Activated CD8-positive, alpha-beta memory T cell treated with anti-CD3 and anti-CD28 coated beads for 48 hours (primary cell): Measurements from ENCODE around the gene RRP12.
A peak's percentile ranks its signal among the peaks of the same experiment; 100 is the strongest.

Experiments used
- DNase-seq, 3 experiments: peaks; one replicate each; pipeline ENCODE4 v3.0.0-alpha.2; 2020; ENCODE audit warnings: low read depth in 2 of 3, low spot score in 2 of 3

RRP12 gene

GRCh38 chr10:97336006-97336405 is 65.1 kb downstream of the RRP12 start:
- no peak for DNase-seq

GRCh38 chr10:97335188-97335619 is 65.9 kb downstream of the RRP12 start:
- DNase-seq = no peak

GRCh38 chr10:97334370-97335175 is 66.6 kb downstream of the RRP12 start, which contains the start of gene FRAT2:
Gene FRAT2 (minus strand): TSS chr10:97334729. CDS start chr10:97334572, 157 bp downstream.
- DNase-seq = peak; percentile 74 to 86 (median 77)

GRCh38 chr10:97333601-97334369 is 67.4 kb downstream of the RRP12 start:
- DNase-seq = peak in 1 of 3 experiments; percentile 20

GRCh38 chr10:97333351-97333600 is 67.9 kb downstream of the RRP12 start:
- no peak for DNase-seq

GRCh38 chr10:97332591-97333350 is 68.4 kb downstream of the RRP12 start:
- no peak for DNase-seq

- no peak for DNase-seq
Observed at GRCh38 chr10:97331153-97331703, 69.9 kb downstream of the RRP12 start.

- no peak for DNase-seq
Observed at GRCh38 chr10:97329766-97330165, 71.4 kb downstream of the RRP12 start.

GRCh38 chr10:97328646-97329453 is 72.3 kb downstream of the RRP12 start:
- no peak for DNase-seq

- DNase-seq = no peak
Observed at GRCh38 chr10:97327348-97328294, 73.5 kb downstream of the RRP12 start.

GRCh38 chr10:97325754-97326153 is 75.4 kb downstream of the RRP12 start:
- no peak for DNase-seq

- no peak for DNase-seq
Observed at GRCh38 chr10:97323501-97323900, 77.6 kb downstream of the RRP12 start.

GRCh38 chr10:97321804-97322190 is 79.3 kb downstream of the RRP12 start:
- DNase-seq = no peak

- DNase-seq = no peak
Observed at GRCh38 chr10:97321032-97321803, 79.9 kb downstream of the RRP12 start.

- DNase-seq = peak in 1 of 3 experiments; percentile 19
Observed at GRCh38 chr10:97320480-97321031, 80.6 kb downstream of the RRP12 start.

GRCh38 chr10:97319671-97320479 is 81.3 kb downstream of the RRP12 start:
- peak in 2 of 3 experiments; percentile 45 to 50 for DNase-seq
